Upper lobe of right lung (tissue), 1 donor: ENCODE results near the gene SRPK3. TPM values are rescaled to one million over a fixed set of nuclear protein-coding genes. Genes with fewer than 3 reads are reported as not detected.

Source experiments
- ATAC-seq: fragments of 200-7000 bp; cut with Tn5 transposase; one replicate; pipeline ENCODE4 v1.9.1; 2020; ENCODE audit warnings: mild to moderate bottlenecking, moderate library complexity
- DNase-seq: peaks from one replicate; pipeline ENCODE4 v3.0.0-alpha.2; 2020
- H3K27ac ChIP-seq: fragments of 200-600 bp; one replicate; pipeline ENCODE4 v1.8.0; 2022
- H3K27me3 ChIP-seq: fragments of 200-600 bp; one replicate; pipeline ENCODE4 v1.8.0; 2022; ENCODE audit warnings: mild to moderate bottlenecking
- H3K36me3 ChIP-seq: fragments of 200-600 bp; one replicate; pipeline ENCODE4 v1.8.0; 2022
- H3K4me1 ChIP-seq: fragments of 200-600 bp; one replicate; pipeline ENCODE4 v1.8.0; 2022
- H3K4me3 ChIP-seq: fragments of 200-600 bp; one replicate; pipeline ENCODE4 v1.8.0; 2022; ENCODE audit warnings: mild to moderate bottlenecking
- H3K9me3 ChIP-seq: fragments of 200-600 bp; one replicate; pipeline ENCODE4 v1.8.0; 2022
- intact Hi-C: fragments of 100-400 bp; cut with DNase I; formaldehyde crosslinking; loops from one replicate; pipeline ENCODE4 v1.11.0; 2022
- long read RNA-seq: library from polyadenylated mRNA; unstranded; transcript quantifications from one replicate; pipeline ENCODE4 v2.0.0, GENCODE V29; 2021
- total RNA-seq: library from RNA; stranded (reverse); fragmentation: NEBNext Ultra II Directional; extraction: Animal tissue kit (Norgen Biotek cat#: 25700); gene quantifications from one replicate; pipeline ENCODE4 v1.2.1, GENCODE V29; 2021
- TF ChIP-seq, protein P1 (sequence below): fragments of 200-600 bp; IDR thresholded peaks from one replicate; pipeline ENCODE4 v1.8.0; 2022; ENCODE audit warnings: antibody characterized with exemption
- donor health status: DM: no; HTN: yes; CAD: no; lungs with severe emphysema.

The SRPK3 gene, protein sequence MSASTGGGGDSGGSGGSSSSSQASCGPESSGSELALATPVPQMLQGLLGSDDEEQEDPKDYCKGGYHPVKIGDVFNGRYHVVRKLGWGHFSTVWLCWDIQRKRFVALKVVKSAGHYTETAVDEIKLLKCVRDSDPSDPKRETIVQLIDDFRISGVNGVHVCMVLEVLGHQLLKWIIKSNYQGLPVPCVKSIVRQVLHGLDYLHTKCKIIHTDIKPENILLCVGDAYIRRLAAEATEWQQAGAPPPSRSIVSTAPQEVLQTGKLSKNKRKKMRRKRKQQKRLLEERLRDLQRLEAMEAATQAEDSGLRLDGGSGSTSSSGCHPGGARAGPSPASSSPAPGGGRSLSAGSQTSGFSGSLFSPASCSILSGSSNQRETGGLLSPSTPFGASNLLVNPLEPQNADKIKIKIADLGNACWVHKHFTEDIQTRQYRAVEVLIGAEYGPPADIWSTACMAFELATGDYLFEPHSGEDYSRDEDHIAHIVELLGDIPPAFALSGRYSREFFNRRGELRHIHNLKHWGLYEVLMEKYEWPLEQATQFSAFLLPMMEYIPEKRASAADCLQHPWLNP
- total RNA-seq = not detected
- long read RNA-seq, partial matches to known transcripts = 1 of 1 reads
- long read RNA-seq, other reads (novel, unspliced or antisense) = 0 of 1 reads

DNA sequence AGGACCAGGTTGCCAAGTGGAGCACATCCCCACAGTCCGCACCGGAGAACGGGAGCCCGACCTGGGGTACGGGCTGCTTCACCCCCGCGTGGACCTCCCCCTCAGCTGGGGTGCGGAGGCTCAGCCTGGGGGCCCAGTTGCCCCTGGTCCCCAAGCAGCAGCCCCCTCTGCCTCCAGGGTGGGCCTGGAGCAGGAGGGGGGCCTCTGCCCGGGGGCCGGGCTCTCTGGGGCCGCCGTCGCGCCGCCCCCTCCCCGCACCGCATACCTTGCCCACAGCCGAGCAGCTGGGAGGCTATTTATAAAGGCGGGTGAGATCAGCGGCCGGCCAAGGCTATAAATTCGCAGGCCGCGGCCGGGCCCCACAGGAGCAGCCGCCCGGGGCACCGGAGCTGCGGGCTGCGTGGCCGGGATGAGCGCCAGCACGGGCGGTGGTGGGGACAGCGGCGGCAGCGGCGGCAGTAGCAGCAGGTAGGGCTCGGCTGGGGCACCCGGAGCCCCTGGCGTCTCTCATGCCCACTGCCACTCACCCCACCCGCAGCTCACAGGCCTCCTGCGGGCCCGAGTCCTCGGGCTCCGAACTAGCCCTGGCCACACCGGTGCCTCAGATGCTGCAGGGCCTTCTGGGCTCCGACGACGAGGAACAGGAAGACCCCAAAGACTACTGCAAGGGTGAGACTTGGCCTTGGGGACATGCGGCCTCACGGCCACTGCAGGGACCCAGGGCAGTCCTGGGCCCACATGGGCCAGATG is at the start of gene SRPK3:
TSS of gene SRPK3 (plus strand) at position 364 of the 750 bp plus-strand sequence. CDS start at position 410, 46 bp downstream.
- DNase-seq = no peak
- no peaks in the 10 kb centered on the region for H3K9me3 ChIP-seq
- H3K36me3 ChIP-seq = peaks cover 5% of the 10 kb centered on the region
- TF ChIP-seq, protein P1, sequence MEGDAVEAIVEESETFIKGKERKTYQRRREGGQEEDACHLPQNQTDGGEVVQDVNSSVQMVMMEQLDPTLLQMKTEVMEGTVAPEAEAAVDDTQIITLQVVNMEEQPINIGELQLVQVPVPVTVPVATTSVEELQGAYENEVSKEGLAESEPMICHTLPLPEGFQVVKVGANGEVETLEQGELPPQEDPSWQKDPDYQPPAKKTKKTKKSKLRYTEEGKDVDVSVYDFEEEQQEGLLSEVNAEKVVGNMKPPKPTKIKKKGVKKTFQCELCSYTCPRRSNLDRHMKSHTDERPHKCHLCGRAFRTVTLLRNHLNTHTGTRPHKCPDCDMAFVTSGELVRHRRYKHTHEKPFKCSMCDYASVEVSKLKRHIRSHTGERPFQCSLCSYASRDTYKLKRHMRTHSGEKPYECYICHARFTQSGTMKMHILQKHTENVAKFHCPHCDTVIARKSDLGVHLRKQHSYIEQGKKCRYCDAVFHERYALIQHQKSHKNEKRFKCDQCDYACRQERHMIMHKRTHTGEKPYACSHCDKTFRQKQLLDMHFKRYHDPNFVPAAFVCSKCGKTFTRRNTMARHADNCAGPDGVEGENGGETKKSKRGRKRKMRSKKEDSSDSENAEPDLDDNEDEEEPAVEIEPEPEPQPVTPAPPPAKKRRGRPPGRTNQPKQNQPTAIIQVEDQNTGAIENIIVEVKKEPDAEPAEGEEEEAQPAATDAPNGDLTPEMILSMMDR = no peak
- H3K4me1 ChIP-seq = no peaks in the 10 kb centered on the region
- no peak within 1 kb of the TSS for H3K27ac ChIP-seq
- no peaks in the 10 kb centered on the region for H3K27me3 ChIP-seq
- intact Hi-C loops = no loop called here
- H3K4me3 ChIP-seq = no peak within 1 kb of the TSS
- no peak for ATAC-seq

DNA sequence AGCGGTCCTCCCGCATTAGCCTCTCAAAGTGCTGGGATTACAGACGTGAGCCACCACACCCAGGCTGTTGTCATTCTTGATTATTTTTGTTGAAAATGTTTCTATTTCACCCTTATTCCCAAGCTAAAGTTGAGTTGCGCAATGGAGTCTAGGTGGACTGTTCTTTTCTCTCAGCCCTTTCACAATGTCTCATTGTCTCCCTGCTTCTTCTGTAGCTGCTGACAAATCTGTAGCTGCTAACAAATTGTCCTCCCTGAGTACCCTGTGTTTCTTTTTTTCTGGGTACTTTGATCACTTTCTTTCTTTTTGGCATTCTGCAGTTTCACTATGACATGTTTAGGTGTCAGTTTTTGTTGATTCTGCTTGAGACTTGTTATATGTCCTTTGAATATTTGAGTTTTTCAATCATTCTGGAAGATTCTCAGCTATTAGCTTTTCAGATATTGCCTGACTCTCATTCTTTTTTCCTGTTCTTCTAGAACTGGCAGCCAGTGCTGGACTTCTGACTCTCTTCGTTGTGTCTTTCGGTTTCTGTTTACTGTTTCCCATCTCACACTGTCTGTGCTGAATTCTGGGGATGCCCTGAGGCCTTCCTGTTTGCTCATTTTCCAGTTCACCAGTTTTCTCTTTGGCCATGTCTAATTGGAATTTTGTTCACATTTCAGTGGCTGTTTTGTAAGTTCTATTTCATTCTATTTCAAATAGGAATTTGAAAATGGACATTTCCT is 49.6 kb upstream of the SRPK3 start:
- TF ChIP-seq, protein P1 = no peak
- H3K36me3 ChIP-seq = no peaks in the 10 kb centered on the region
- ATAC-seq (no peak), DNase-seq (no peak)
- H3K4me3 ChIP-seq = no peak overlapping the region
- peaks cover 18% of the 10 kb centered on the region for H3K4me1 ChIP-seq
- H3K27me3 ChIP-seq = no peaks in the 10 kb centered on the region
- no peak overlapping the region for H3K27ac ChIP-seq
- H3K9me3 ChIP-seq = no peaks in the 10 kb centered on the region
- intact Hi-C loops = no loop called here

DNA sequence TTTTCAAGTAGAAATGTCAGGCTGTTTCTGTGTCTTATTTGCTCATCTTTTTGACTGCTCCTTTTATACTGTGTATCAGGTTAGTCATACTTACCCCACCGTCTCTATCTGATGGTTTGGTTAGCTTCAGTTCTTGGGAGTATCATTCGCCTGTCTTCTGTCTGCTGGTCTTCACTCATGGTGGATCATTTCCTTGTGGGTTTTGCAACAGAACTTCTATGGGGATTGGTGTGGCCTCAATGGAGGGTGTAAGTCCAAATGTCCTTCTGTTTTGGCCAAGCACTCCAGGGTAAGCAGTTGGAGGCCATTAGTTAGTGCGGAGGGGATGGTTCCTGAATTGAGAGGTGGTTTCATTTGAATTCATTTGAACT is 49.0 kb upstream of the SRPK3 start:
- intact Hi-C loops = no loop called here
- DNase-seq (no peak), ATAC-seq (no peak)
- Histone ChIP-seq H3K4me3 (no peak overlapping the region), H3K27ac (no peak overlapping the region), H3K36me3 (no peaks in the 10 kb centered on the region), H3K4me1 (peaks cover 14% of the 10 kb centered on the region), H3K9me3 (no peaks in the 10 kb centered on the region), H3K27me3 (no peaks in the 10 kb centered on the region)
- TF ChIP-seq, protein P1 = no peak

DNA sequence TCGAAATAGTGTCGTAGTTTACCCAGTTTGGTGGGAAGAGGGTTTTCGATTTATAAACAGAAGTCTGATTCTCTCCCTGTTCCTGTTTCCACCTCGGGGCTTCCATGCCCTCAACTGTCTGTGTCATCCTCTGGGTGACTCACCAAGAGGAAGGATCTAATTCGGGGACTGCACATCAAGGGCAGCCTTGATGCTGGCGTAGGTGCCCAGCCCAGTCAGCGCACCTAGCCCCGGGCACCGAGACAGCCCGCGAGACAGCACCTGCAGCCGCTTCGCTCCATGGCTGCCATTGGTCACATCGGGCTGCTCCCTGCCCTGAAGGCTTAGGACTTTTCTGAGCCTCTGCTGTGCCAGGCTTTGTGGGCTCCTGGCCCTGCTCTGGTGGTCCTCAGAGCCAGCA is 48.4 kb upstream of the SRPK3 start:
- no peaks in the 10 kb centered on the region for H3K27me3 ChIP-seq
- ATAC-seq (peak; percentile 70), DNase-seq (no peak)

More for the DNA sequence above, 48.4 kb upstream of the SRPK3 start:
- Histone ChIP-seq H3K9me3 (no peaks in the 10 kb centered on the region), H3K4me3 (no peak overlapping the region), H3K4me1 (peaks cover 8% of the 10 kb centered on the region), H3K27ac (no peak overlapping the region), H3K36me3 (no peaks in the 10 kb centered on the region)
- TF ChIP-seq, protein P1 = no peak
- intact Hi-C loops = no loop called here
